Hematopoietic multipotent progenitor cell (in vitro differentiated cells): ENCODE data around the gene AASDH. TPM values are rescaled to one million over a fixed set of nuclear protein-coding genes. Genes with fewer than 3 reads are reported as not detected.

Experiments used
- DNase-seq, 3 donors: peaks; one replicate each; pipeline ENCODE4 v3.0.0-alpha.2; 2011 to 2015; ENCODE audit warnings: low read depth in 2 of 3, low spot score in 2 of 3
- small RNA-seq: library from RNA; depleted of rRNA; stranded (forward); fragments of <200 nt; gene quantifications from one replicate; pipeline ENCODE3, GENCODE V24; 2012
- total RNA-seq: library from RNA; depleted of rRNA; stranded (reverse); fragments of >200 nt; gene quantifications from one replicate; pipeline ENCODE4 v1.2.3, GENCODE V29; 2012

The AASDH gene
- total RNA-seq, 1 donor, result 9.2 TPM

GRCh38 chr4:56296526-56296925 lies 90.8 kb downstream of the AASDH start:
- no peak for DNase-seq

- no peak for DNase-seq
Measured at GRCh38 chr4:56293121-56293520, 94.2 kb downstream of the AASDH start.

- no peak for DNase-seq
Measured at GRCh38 chr4:56289934-56290333, 97.4 kb downstream of the AASDH start.

GRCh38 chr4:56288663-56289062 lies 98.6 kb downstream of the AASDH start:
- no peak for DNase-seq

Small RNA genes lying within 50 kb of the gene (small RNA-seq; reads per million reads assigned to genes)
- not detected for gene RNU6-197P

Other genes starting within 250 kb of the AASDH start
- 13.2 TPM for gene PPAT, start 48.1 kb upstream of the AASDH start, total RNA-seq
- gene PAICS, start 48.8 kb upstream of the AASDH start, total RNA-seq, result 20.5 TPM
- gene SRP72, start 80.1 kb upstream of the AASDH start, total RNA-seq, result 48.7 TPM
- gene ARL9, start 118.3 kb upstream of the AASDH start, total RNA-seq, result 0.81 TPM